LHCN-M2 (cell line): Measurements from ENCODE around the gene DRC3. TPM values are rescaled to one million over a fixed set of nuclear protein-coding genes. Genes with fewer than 3 reads are reported as not detected.
"Not testable (repeated sequence)": the region's sequence is repeated elsewhere in the genome, so short reads cannot be mapped to it uniquely, and the experiment has no call there.

ENCODE experiments used
- DNase-seq: peaks from one replicate; pipeline ENCODE4 v3.0.0-alpha.2; 2012; ENCODE audit warnings: low read depth
- total RNA-seq: library from RNA; depleted of rRNA; stranded (reverse); fragments of >200 nt; gene quantifications from 2 replicates; pipeline ENCODE4 v1.2.3, GENCODE V29; 2014

DRC3 gene
- total RNA-seq, 1 experiment from 2014 or later: 1.1 TPM

DNA sequence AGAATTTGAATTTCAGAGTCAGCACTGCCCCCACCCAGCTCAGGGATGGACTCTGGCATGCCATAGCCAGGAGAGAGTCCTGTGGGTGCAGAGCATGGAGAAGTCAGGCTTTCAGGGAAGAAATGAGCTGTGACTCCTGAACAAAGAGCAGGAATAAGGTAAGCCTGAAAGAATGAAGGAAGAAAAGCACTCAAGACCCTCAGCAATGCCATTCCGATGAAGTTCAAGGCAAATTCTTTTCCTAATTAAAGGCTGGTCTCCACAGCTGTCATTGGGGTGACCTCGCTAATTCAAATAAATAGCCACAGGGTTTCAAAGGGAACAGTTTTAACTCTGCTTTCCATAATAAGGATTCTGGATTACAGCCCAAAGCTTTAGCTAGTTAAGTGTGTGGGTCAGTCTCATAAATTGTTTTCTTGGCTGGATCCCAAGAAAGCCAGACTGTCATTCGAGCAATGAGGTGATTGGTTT, 32.2 kb upstream of the DRC3 start:
- DNase-seq: peak; percentile 55

DNA sequence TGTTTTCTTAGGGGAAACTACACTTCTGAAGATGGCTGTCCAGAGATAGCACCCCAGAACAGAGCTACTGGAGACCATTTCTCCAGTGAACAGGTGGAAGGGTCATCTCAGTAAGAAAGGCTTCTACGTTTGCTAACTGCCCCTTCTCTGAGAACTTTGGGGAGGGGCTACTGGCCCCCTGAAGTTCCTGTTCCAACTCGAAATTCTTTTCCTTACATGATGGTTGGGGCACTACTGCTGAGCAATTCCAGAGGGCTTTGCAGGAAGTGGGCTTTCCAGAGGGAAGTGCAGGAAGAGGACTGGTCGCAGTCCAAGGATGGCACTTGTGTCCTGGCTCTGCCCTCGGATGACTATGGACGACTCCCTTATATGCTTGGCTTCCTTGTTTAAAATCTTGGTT, 31.6 kb upstream of the DRC3 start:
- no peak for DNase-seq

GRCh38 chr17:17942846-17943245, 29.8 kb upstream of the DRC3 start:
- DNase-seq: no peak

- DNase-seq: no peak
These were observed 29.2 kb upstream of the DRC3 start for GRCh38 chr17:17943281-17943984.

- DNase-seq: no peak
These were observed 28.4 kb upstream of the DRC3 start for GRCh38 chr17:17944242-17944641.

GRCh38 chr17:17944743-17945142, 27.9 kb upstream of the DRC3 start:
- DNase-seq: no peak

- no peak for DNase-seq
These were observed 26.6 kb upstream of the DRC3 start for GRCh38 chr17:17946093-17946492.

DNA sequence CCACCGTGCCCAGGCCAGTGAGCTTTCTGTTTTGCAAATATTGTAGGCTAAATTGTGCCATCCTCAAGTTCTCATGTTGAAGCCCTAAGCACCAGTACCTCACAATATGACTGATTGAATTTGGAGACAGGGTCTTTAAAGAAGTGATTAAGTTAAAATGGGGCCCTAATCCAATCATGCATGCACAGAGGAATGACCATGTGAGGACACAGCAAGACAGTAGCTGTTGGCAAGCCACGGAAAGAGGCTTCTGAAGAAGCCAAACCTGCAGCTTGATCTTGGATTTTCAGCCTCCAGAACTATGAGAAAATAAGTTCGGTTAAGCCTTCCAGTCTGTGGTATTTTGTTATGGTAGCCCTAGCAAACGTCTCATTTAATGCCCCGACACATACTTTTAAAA, 25.4 kb upstream of the DRC3 start:
- DNase-seq: no peak

GRCh38 chr17:17947966-17948365, 24.7 kb upstream of the DRC3 start:
- DNase-seq: no peak

- DNase-seq: no peak
These were observed 22.3 kb upstream of the DRC3 start for GRCh38 chr17:17950347-17950746.

DNA sequence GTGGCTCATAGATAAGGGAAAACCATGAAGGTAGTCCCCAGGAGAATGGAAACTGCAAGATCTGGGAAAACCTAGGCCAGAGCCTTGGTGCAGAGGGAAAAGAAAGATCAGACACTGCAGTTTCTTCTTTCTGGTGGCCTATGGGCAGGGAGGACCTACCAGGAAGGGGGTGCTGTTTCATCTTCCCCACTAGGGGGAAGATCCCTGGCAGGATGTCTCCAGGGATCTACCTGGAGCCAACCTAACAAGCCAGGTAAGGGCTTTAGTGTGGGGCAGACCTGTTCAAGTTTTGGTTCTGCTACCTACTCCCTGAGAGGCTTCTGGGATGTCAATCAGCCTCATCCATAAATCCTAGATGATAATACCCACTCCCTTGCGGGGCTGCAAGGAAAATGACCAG, 21.9 kb upstream of the DRC3 start:
- no peak for DNase-seq

- no peak for DNase-seq
These were observed 21.1 kb upstream of the DRC3 start for GRCh38 chr17:17951524-17951923.

DNA sequence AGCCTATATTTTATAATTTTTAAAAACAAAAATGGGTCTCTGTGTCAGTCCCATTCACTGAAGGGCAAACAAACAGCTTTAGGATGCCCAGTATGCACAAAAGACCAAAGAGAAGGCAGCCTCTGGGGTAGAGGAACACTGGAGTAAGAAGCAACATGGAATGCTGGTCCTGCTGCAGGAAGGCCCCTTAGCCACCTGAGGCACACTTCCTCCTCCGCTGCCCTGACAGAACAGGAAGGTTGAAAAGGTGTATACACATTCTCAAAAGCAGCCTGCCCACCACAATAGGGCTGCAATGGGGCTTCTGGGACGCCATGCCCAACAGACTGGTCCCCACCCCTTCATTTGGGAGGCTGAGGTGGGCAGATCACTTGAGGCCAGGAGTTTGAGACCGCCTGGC, 20.0 kb upstream of the DRC3 start:
- no peak for DNase-seq

GRCh38 chr17:17954079-17954478, 18.6 kb upstream of the DRC3 start:
- DNase-seq: no peak

- DNase-seq: not testable (repeated sequence)
These were observed 16.8 kb upstream of the DRC3 start for GRCh38 chr17:17955790-17956341.

- DNase-seq: no peak
These were observed 15.1 kb upstream of the DRC3 start for GRCh38 chr17:17957584-17957916.

- DNase-seq: no peak
These were observed 13.7 kb upstream of the DRC3 start for GRCh38 chr17:17958982-17959381.

GRCh38 chr17:17959520-17960361, 12.9 kb upstream of the DRC3 start:
- peak; percentile 61 for DNase-seq

GRCh38 chr17:17960500-17961030, 12.1 kb upstream of the DRC3 start:
- no peak for DNase-seq

GRCh38 chr17:17963066-17963465, 9.6 kb upstream of the DRC3 start:
- no peak for DNase-seq

- no peak for DNase-seq
These were observed 8.8 kb upstream of the DRC3 start for GRCh38 chr17:17963694-17964436.

DNA sequence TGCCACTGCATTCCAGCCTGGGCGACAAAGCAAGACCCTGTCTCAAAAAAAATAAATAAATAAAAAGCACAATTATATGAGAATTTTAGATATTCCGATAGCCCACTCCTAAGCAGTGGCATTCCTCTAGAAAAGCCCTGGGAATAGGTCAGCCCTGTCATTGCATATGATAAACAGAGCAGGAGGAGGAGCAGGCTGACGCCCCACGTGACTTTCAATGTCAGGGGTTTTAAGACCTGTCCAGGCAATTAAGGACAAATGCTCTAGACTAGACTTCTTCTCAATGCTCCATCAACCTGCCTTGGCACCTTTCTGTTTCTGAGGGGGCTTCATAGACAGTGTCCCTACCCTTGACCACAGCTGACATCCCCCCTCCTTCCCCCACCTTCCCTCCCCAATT, 8.0 kb upstream of the DRC3 start:
- DNase-seq: no peak
